ENCODE measurements around the gene CTCFL.

CTCFL gene

GRCh38 chr20:57457243-57458095 lies 67.5 kb downstream of the CTCFL start:
- Histone ChIP-seq H3K9me3 (replicated peaks in 1 of 2; ENCODE audit: control insufficient read depth in 2 of 2, insufficient read depth in 1 of 2, low read depth in 1 of 2, low read length in 2 of 2) (peaks cover 0 to 5% of the 10 kb centered on the region in 2 donors), H3K9ac (ENCODE audit: low read depth, low read length, poor library complexity) (no peak overlapping the region), H3K14ac (ENCODE audit: low read length) (no peak overlapping the region), H2BK15ac (ENCODE audit: low read length) (no peak overlapping the region), H2BK5ac (ENCODE audit: low read length) (no peak overlapping the region), H2AK5ac (ENCODE audit: low read depth, low read length) (no peak overlapping the region), H3K4me2 (ENCODE audit: insufficient read depth, low read length, poor library complexity, severe bottlenecking) (no peak overlapping the region), H3K79me1 (ENCODE audit: low read depth, low read length) (no peaks in the 10 kb centered on the region), H3K18ac (ENCODE audit: low read length) (no peak overlapping the region), H2AFZ (ENCODE audit: low read length) (no peak overlapping the region), H3K27me3 (ENCODE audit: control insufficient read depth in 3 of 3, insufficient read depth in 3 of 3, low read depth in 1 of 3, low read length in 3 of 3) (no peaks in the 10 kb centered on the region), H3K4me3 (ENCODE audit: low read length in 2 of 2) (no peak overlapping the region), H2BK12ac (ENCODE audit: low read length) (no peak overlapping the region), H3K4me1 (ENCODE audit: control insufficient read depth in 2 of 2, insufficient read depth in 1 of 2, low read depth in 1 of 2, low read length in 2 of 2) (peaks cover 5 to 7% of the 10 kb centered on the region in 2 donors), H3K23ac (ENCODE audit: low read depth, low read length, poor library complexity) (no peak overlapping the region), H3K27ac (replicated peaks; ENCODE audit: low read length) (no peak overlapping the region), H2BK120ac (ENCODE audit: low read depth, low read length) (no peak overlapping the region), H3K4ac (ENCODE audit: low read length) (no peak overlapping the region), H4K91ac (ENCODE audit: low read depth, low read length, poor library complexity) (no peak overlapping the region), H4K8ac (ENCODE audit: low read depth, low read length) (no peak overlapping the region), H3K36me3 (replicated peaks in 1 of 2; ENCODE audit: control insufficient read depth in 2 of 2, insufficient read depth in 2 of 2, low read length in 2 of 2) (no peaks in the 10 kb centered on the region)
- WGBS, 2 donors (ENCODE audit: extremely low coverage in 2 of 2, insufficient read length in 2 of 2, insufficient replicate concordance in 1 of 2): no CpG with 5 or more reads among the region's 21 CpGs
- no peak for DNase-seq (ENCODE audit: low spot score)

GRCh38 chr20:57456116-57456515 lies 68.8 kb downstream of the CTCFL start:
- no peak overlapping the region for H2BK15ac ChIP-seq (ENCODE audit: low read length)
- no peak overlapping the region for H3K4ac ChIP-seq (ENCODE audit: low read length)
- H3K4me1 ChIP-seq (ENCODE audit: control insufficient read depth in 2 of 2, insufficient read depth in 1 of 2, low read depth in 1 of 2, low read length in 2 of 2): peaks cover 3 to 10% of the 10 kb centered on the region in 2 donors
- H3K18ac ChIP-seq (ENCODE audit: low read length): peak overlapping the region; percentile 45
- no peak for DNase-seq (ENCODE audit: low spot score)
- H3K23ac ChIP-seq (ENCODE audit: low read depth, low read length, poor library complexity): no peak overlapping the region
- no CpG with 5 or more reads among the region's 13 CpGs for WGBS, 2 donors (ENCODE audit: extremely low coverage in 2 of 2, insufficient read length in 2 of 2, insufficient replicate concordance in 1 of 2)
- H3K36me3 ChIP-seq (replicated peaks in 1 of 2; ENCODE audit: control insufficient read depth in 2 of 2, insufficient read depth in 2 of 2, low read length in 2 of 2): no peaks in the 10 kb centered on the region
- H3K4me2 ChIP-seq (ENCODE audit: insufficient read depth, low read length, poor library complexity, severe bottlenecking): no peak overlapping the region
- H3K4me3 ChIP-seq (ENCODE audit: low read length in 2 of 2): no peak overlapping the region
- no peak overlapping the region for H2BK12ac ChIP-seq (ENCODE audit: low read length)
- H3K9me3 ChIP-seq (replicated peaks in 1 of 2; ENCODE audit: control insufficient read depth in 2 of 2, insufficient read depth in 1 of 2, low read depth in 1 of 2, low read length in 2 of 2): peaks cover 0 to 5% of the 10 kb centered on the region in 2 donors
- no peaks in the 10 kb centered on the region for H3K79me1 ChIP-seq (ENCODE audit: low read depth, low read length)
- no peak overlapping the region for H3K9ac ChIP-seq (ENCODE audit: low read depth, low read length, poor library complexity)
- H4K8ac ChIP-seq (ENCODE audit: low read depth, low read length): no peak overlapping the region
- no peak overlapping the region for H3K14ac ChIP-seq (ENCODE audit: low read length)
- no peak overlapping the region for H4K91ac ChIP-seq (ENCODE audit: low read depth, low read length, poor library complexity)
- no peak overlapping the region for H2AFZ ChIP-seq (ENCODE audit: low read length)
- H3K27ac ChIP-seq (replicated peaks; ENCODE audit: low read length): no peak overlapping the region
- H2AK5ac ChIP-seq (ENCODE audit: low read depth, low read length): no peak overlapping the region
- no peak overlapping the region for H2BK5ac ChIP-seq (ENCODE audit: low read length)
- no peaks in the 10 kb centered on the region for H3K27me3 ChIP-seq (ENCODE audit: control insufficient read depth in 3 of 3, insufficient read depth in 3 of 3, low read depth in 1 of 3, low read length in 3 of 3)
- H2BK120ac ChIP-seq (ENCODE audit: low read depth, low read length): no peak overlapping the region

- Histone ChIP-seq H2BK12ac (ENCODE audit: low read length) (no peak overlapping the region), H3K36me3 (replicated peaks in 1 of 2; ENCODE audit: control insufficient read depth in 2 of 2, insufficient read depth in 2 of 2, low read length in 2 of 2) (no peaks in the 10 kb centered on the region), H3K4me2 (ENCODE audit: insufficient read depth, low read length, poor library complexity, severe bottlenecking) (no peak overlapping the region), H3K4me1 (ENCODE audit: control insufficient read depth in 2 of 2, insufficient read depth in 1 of 2, low read depth in 1 of 2, low read length in 2 of 2) (peaks cover 5 to 8% of the 10 kb centered on the region in 2 donors), H3K27ac (replicated peaks; ENCODE audit: low read length) (no peak overlapping the region), H2BK120ac (ENCODE audit: low read depth, low read length) (no peak overlapping the region), H4K8ac (ENCODE audit: low read depth, low read length) (no peak overlapping the region), H2BK15ac (ENCODE audit: low read length) (no peak overlapping the region), H2AK5ac (ENCODE audit: low read depth, low read length) (no peak overlapping the region), H3K27me3 (ENCODE audit: control insufficient read depth in 3 of 3, insufficient read depth in 3 of 3, low read depth in 1 of 3, low read length in 3 of 3) (no peaks in the 10 kb centered on the region), H3K9ac (ENCODE audit: low read depth, low read length, poor library complexity) (no peak overlapping the region), H3K14ac (ENCODE audit: low read length) (no peak overlapping the region), H3K4ac (ENCODE audit: low read length) (no peak overlapping the region), H3K4me3 (ENCODE audit: low read length in 2 of 2) (no peak overlapping the region), H3K79me1 (ENCODE audit: low read depth, low read length) (no peaks in the 10 kb centered on the region), H2BK5ac (ENCODE audit: low read length) (no peak overlapping the region), H4K91ac (ENCODE audit: low read depth, low read length, poor library complexity) (no peak overlapping the region), H3K23ac (ENCODE audit: low read depth, low read length, poor library complexity) (no peak overlapping the region), H2AFZ (ENCODE audit: low read length) (no peak overlapping the region), H3K18ac (ENCODE audit: low read length) (no peak overlapping the region), H3K9me3 (replicated peaks in 1 of 2; ENCODE audit: control insufficient read depth in 2 of 2, insufficient read depth in 1 of 2, low read depth in 1 of 2, low read length in 2 of 2) (peaks cover 0 to 5% of the 10 kb centered on the region in 2 donors)
- no peak for DNase-seq (ENCODE audit: low spot score)
- WGBS, 2 donors (ENCODE audit: extremely low coverage in 2 of 2, insufficient read length in 2 of 2, insufficient replicate concordance in 1 of 2): no CpG with 5 or more reads among the region's 3 CpGs
These were observed 69.6 kb downstream of the CTCFL start for GRCh38 chr20:57455386-57455785.

GRCh38 chr20:57451795-57452661 lies 72.9 kb downstream of the CTCFL start:
- H3K4me1 ChIP-seq (ENCODE audit: control insufficient read depth in 2 of 2, insufficient read depth in 1 of 2, low read depth in 1 of 2, low read length in 2 of 2): peaks cover 5 to 6% of the 10 kb centered on the region in 2 donors
- no peak overlapping the region for H3K4ac ChIP-seq (ENCODE audit: low read length)
- H4K8ac ChIP-seq (ENCODE audit: low read depth, low read length): no peak overlapping the region
- no peak overlapping the region for H3K4me3 ChIP-seq (ENCODE audit: low read length in 2 of 2)
- H2BK5ac ChIP-seq (ENCODE audit: low read length): no peak overlapping the region
- H3K14ac ChIP-seq (ENCODE audit: low read length): no peak overlapping the region
- no peak overlapping the region for H3K4me2 ChIP-seq (ENCODE audit: insufficient read depth, low read length, poor library complexity, severe bottlenecking)
- DNase-seq (ENCODE audit: low spot score): no peak
- no peaks in the 10 kb centered on the region for H3K36me3 ChIP-seq (replicated peaks in 1 of 2; ENCODE audit: control insufficient read depth in 2 of 2, insufficient read depth in 2 of 2, low read length in 2 of 2)
- no peak overlapping the region for H3K9ac ChIP-seq (ENCODE audit: low read depth, low read length, poor library complexity)
- no peaks in the 10 kb centered on the region for H3K79me1 ChIP-seq (ENCODE audit: low read depth, low read length)
- H3K27me3 ChIP-seq (ENCODE audit: control insufficient read depth in 3 of 3, insufficient read depth in 3 of 3, low read depth in 1 of 3, low read length in 3 of 3): peaks cover 0 to 27% (median 0%) of the 10 kb centered on the region in 3 experiments
- H2BK15ac ChIP-seq (ENCODE audit: low read length): peak overlapping the region; percentile 13
- H4K91ac ChIP-seq (ENCODE audit: low read depth, low read length, poor library complexity): no peak overlapping the region
- H3K27ac ChIP-seq (replicated peaks; ENCODE audit: low read length): no peak overlapping the region
- peak overlapping the region; percentile 12 for H2AK5ac ChIP-seq (ENCODE audit: low read depth, low read length)
- H3K9me3 ChIP-seq (replicated peaks in 1 of 2; ENCODE audit: control insufficient read depth in 2 of 2, insufficient read depth in 1 of 2, low read depth in 1 of 2, low read length in 2 of 2): peaks cover 0 to under 1% of the 10 kb centered on the region in 2 donors
- H2AFZ ChIP-seq (ENCODE audit: low read length): no peak overlapping the region
- H2BK12ac ChIP-seq (ENCODE audit: low read length): no peak overlapping the region
- H3K23ac ChIP-seq (ENCODE audit: low read depth, low read length, poor library complexity): peak overlapping the region; percentile 36
- no CpG with 5 or more reads among the region's 21 CpGs for WGBS, 2 donors (ENCODE audit: extremely low coverage in 2 of 2, insufficient read length in 2 of 2, insufficient replicate concordance in 1 of 2)
- no peak overlapping the region for H2BK120ac ChIP-seq (ENCODE audit: low read depth, low read length)
- no peak overlapping the region for H3K18ac ChIP-seq (ENCODE audit: low read length)
